CD14-positive monocyte (primary cell): ENCODE measurements around the gene HOXA5. TPM values are rescaled to one million over a fixed set of nuclear protein-coding genes. Genes with fewer than 3 reads are reported as not detected.

Experiments
- DNase-seq, 3 donors: peaks; one replicate each; pipeline ENCODE4 v3.0.0-alpha.2; 2011 to 2022
- H2AFZ ChIP-seq: 2 replicates; pipeline ENCODE4 v1.6.0; 2012; ENCODE audit warnings: mild to moderate bottlenecking, low read depth, low read length, inconsistent platforms; ENCODE audit not compliant: insufficient read depth, poor library complexity, severe bottlenecking
- H3K27ac ChIP-seq, 2 donors: 1 replicate in 1 of 2; 2 replicates in 1 of 2; pipeline ENCODE4 v1.5.1; 2012 to 2013; ENCODE audit warnings: low read length in 2 of 2, control low read depth in 1 of 2, inconsistent platforms in 1 of 2, low read depth in 1 of 2, mild to moderate bottlenecking in 1 of 2
- H3K27me3 ChIP-seq, 2 donors: one replicate each; pipeline versions ENCODE4 v1.6.0 to v1.6.1; 2011 to 2013; ENCODE audit warnings: low read length in 2 of 2; ENCODE audit not compliant: control insufficient read depth in 2 of 2, insufficient read depth in 2 of 2
- H3K36me3 ChIP-seq, 2 donors: replicated peaks in 1 of 2; 1 replicate in 1 of 2; 2 replicates in 1 of 2; pipeline versions ENCODE4 v1.5.1 to v1.6.1; 2012 to 2013; ENCODE audit warnings: low read length in 2 of 2, control low read depth in 1 of 2, inconsistent platforms in 1 of 2, mild to moderate bottlenecking in 1 of 2; ENCODE audit not compliant: insufficient read depth in 2 of 2, control insufficient read depth in 1 of 2
- H3K4me1 ChIP-seq, 2 donors: 1 replicate in 1 of 2; 2 replicates in 1 of 2; pipeline versions ENCODE4 v1.5.1 to v1.6.1; 2012 to 2013; ENCODE audit warnings: low read length in 2 of 2, control low read depth in 1 of 2, inconsistent platforms in 1 of 2, mild to moderate bottlenecking in 1 of 2, moderate library complexity in 1 of 2; ENCODE audit not compliant: insufficient read depth in 2 of 2, control insufficient read depth in 1 of 2
- H3K4me2 ChIP-seq: replicated peaks from 2 replicates; pipeline ENCODE3; 2012; ENCODE audit warnings: low read length, moderate library complexity, mild to moderate bottlenecking; ENCODE audit not compliant: poor library complexity, severe bottlenecking; ENCODE audit errors: extremely low read depth
- H3K4me3 ChIP-seq, 3 experiments: fragments of 200-600 bp in 1 of 3; sonication (generic) in 1 of 3; replicated peaks in 1 of 3; 1 replicate in 2 of 3; 2 replicates in 1 of 3; pipeline ENCODE4 v1.5.1; 2011 to 2013; ENCODE audit warnings: low read length in 3 of 3, mild to moderate bottlenecking in 3 of 3, control low read depth in 2 of 3, low read depth in 2 of 3, inconsistent platforms in 1 of 3, moderate library complexity in 1 of 3
- H3K79me2 ChIP-seq: 2 replicates; pipeline ENCODE4 v1.6.0; 2012; ENCODE audit warnings: mild to moderate bottlenecking, control low read depth, inconsistent platforms, low read length, moderate library complexity; ENCODE audit not compliant: insufficient read depth
- H3K9ac ChIP-seq: 2 replicates; pipeline ENCODE4 v1.6.0; 2017; ENCODE audit warnings: low read length, mild to moderate bottlenecking; ENCODE audit not compliant: insufficient read depth, poor library complexity, severe bottlenecking
- H3K9me3 ChIP-seq, 2 donors: replicated peaks in 1 of 2; 1 replicate in 1 of 2; 2 replicates in 1 of 2; pipeline versions ENCODE4 v1.5.1 to v1.6.1; 2012 to 2013; ENCODE audit warnings: low read length in 2 of 2, control low read depth in 1 of 2; ENCODE audit not compliant: control insufficient read depth in 1 of 2, insufficient read depth in 1 of 2
- H4K20me1 ChIP-seq: 2 replicates; pipeline ENCODE4 v1.6.0; 2012; ENCODE audit warnings: mild to moderate bottlenecking, low read length, control low read depth, moderate library complexity; ENCODE audit not compliant: insufficient read depth
- H3K27ac Mint-ChIP-seq, 7 donors: one replicate each; pipeline ENCODE4 v1.8.0; 2020; ENCODE audit warnings: mild to moderate bottlenecking in 7 of 7, mixed read lengths in 7 of 7, moderate library complexity in 6 of 7, inconsistent platforms in 2 of 7
- H3K27me3 Mint-ChIP-seq, 3 donors: one replicate each; pipeline ENCODE4 v1.8.0; 2021 to 2022; ENCODE audit warnings: low read depth in 3 of 3, mild to moderate bottlenecking in 3 of 3, mixed read lengths in 3 of 3, moderate library complexity in 3 of 3, inconsistent platforms in 1 of 3
- H3K36me3 Mint-ChIP-seq, 2 donors: one replicate each; pipeline ENCODE4 v1.8.0; 2020; ENCODE audit warnings: mixed read lengths in 2 of 2, inconsistent platforms in 1 of 2, mild to moderate bottlenecking in 1 of 2
- H3K4me1 Mint-ChIP-seq: one replicate; pipeline ENCODE4 v1.8.0; 2020; ENCODE audit warnings: mild to moderate bottlenecking, mixed read lengths
- H3K4me3 Mint-ChIP-seq, 2 donors: one replicate each; pipeline ENCODE4 v1.8.0; 2020; ENCODE audit warnings: mild to moderate bottlenecking in 2 of 2, mixed read lengths in 2 of 2, moderate library complexity in 1 of 2
- H3K9me3 Mint-ChIP-seq, 7 donors: one replicate each; pipeline ENCODE4 v1.8.0; 2020 to 2022; ENCODE audit warnings: mixed read lengths in 7 of 7, mild to moderate bottlenecking in 6 of 7, moderate library complexity in 6 of 7, inconsistent platforms in 2 of 7
- WGBS: methylation state at CpG from one replicate; pipeline ENCODE4 v1.1.5; 2013; ENCODE audit warnings: missing lambda C conversion rate; ENCODE audit not compliant: insufficient coverage; 5-methylcytosine and 5-hydroxymethylcytosine counted together
- intact Hi-C, 2 donors: fragments of 100-400 bp; cut with micrococcal nuclease; formaldehyde crosslinking; loops; one replicate each; pipeline versions ENCODE4 v1.15.0 to v1.15.1; 2023
- polyA plus RNA-seq, 3 donors: library from polyadenylated mRNA; depleted of rRNA in 1 of 3; unstranded in 2 of 3; stranded (reverse) in 1 of 3; fragments of 300-500 nt in 2 of 3; fragments of >200 nt in 1 of 3; fragmentation: Illumina TruSeq in 2 of 3; gene quantifications; 1 replicate in 2 of 3; 2 replicates in 1 of 3; pipeline ENCODE4 v1.2.3, GENCODE V29; 2012 to 2021
- TF ChIP-seq, protein P1 (sequence below): fragments of 200-600 bp; IDR thresholded peaks from one replicate; pipeline ENCODE4 v1.8.0; 2022; ENCODE audit warnings: antibody characterized with exemption, mild to moderate bottlenecking

The HOXA5 gene
- polyA plus RNA-seq, 3 donors: 0.85 to 3.0 (median 1.8) TPM

DNA sequence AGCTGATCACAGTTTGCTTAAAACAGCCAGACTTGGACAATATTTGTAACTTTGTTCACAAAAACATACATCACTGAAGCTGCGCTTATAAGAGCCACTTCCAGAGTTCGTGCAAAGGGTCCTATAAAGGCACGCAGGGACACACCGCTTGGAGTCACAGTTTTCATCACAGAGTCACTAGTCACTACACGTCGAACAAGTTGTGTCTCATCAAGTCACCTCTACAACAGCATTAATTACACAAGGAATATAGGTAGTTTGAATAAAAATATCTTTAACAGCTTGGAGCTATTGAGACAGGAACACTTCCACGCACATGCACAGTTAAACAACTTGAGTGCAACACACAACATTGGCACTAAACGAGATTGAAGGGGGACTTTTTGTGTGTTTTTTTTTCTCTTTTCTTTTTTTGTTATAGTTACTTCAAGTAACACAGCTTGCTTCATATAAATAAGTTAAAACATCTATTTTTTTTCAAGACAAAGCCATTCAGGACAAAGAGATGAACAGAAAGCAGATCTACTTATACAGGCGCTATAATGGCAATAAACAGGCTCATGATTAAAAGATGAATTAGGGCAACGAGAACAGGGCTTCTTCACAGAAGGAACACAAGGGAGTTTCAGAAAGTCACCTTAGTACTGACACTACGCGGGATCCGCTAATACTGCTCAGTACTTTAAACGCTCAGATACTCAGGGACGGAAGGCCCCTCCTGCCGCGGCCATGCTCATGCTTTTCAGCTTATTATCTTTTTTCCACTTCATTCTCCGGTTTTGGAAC is 2.2 kb downstream of the HOXA5 start:
- H3K4me1 Mint-ChIP-seq: peaks cover 13% of the 10 kb centered on the region
- peaks cover 14 to 51% of the 10 kb centered on the region in 2 donors for H3K27me3 ChIP-seq

DNA sequence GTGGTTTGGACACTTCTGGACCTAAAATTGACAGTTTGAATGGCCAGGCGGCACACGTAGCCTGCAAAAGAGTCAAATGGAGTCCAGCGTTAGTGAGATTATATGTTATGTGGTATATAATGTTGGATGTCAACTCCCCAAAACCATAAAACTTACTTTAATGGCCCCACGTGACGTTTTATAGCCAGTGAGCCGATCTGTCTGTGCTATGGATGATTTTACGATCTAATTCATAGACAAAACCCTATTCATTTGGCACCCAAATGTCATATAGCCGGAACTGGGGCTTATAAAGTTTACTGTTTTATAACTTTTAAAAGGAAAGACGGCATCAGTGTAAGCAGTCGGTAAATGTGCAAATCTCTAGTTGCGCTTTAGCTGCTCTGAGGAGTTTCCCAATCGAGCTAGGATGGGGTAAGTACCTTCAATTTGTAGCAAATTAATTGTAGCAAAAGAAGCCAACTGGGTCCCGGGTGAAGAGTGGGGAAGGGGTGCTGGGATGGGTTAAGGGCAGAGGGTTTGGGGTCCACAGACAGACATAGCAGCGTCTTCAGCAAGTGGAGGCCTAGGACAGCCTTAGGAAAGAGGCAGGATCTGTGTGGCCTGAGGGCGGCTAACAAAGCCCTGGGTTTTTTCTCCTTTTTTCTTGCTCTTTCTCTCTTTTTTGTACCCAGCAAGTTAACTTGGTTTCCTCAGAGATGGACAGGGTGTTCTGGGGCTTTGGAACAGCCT is 3.2 kb downstream of the HOXA5 start:
- peaks cover 24% of the 10 kb centered on the region for H3K4me1 Mint-ChIP-seq
- no peak overlapping the region for H3K4me3 ChIP-seq
- H4K20me1 ChIP-seq: no peaks in the 10 kb centered on the region
- TF ChIP-seq, protein P1, sequence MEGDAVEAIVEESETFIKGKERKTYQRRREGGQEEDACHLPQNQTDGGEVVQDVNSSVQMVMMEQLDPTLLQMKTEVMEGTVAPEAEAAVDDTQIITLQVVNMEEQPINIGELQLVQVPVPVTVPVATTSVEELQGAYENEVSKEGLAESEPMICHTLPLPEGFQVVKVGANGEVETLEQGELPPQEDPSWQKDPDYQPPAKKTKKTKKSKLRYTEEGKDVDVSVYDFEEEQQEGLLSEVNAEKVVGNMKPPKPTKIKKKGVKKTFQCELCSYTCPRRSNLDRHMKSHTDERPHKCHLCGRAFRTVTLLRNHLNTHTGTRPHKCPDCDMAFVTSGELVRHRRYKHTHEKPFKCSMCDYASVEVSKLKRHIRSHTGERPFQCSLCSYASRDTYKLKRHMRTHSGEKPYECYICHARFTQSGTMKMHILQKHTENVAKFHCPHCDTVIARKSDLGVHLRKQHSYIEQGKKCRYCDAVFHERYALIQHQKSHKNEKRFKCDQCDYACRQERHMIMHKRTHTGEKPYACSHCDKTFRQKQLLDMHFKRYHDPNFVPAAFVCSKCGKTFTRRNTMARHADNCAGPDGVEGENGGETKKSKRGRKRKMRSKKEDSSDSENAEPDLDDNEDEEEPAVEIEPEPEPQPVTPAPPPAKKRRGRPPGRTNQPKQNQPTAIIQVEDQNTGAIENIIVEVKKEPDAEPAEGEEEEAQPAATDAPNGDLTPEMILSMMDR: no peak
- intact Hi-C loops: loop anchor here in 1 of 2 donors (5.0 kb wide), 1 partner anchor 278 kb away; the partner anchor contains the start of gene SKAP2
- peaks cover 12 to 50% of the 10 kb centered on the region in 2 donors for H3K27me3 ChIP-seq
- no peak overlapping the region for H3K4me3 Mint-ChIP-seq
- H3K9me3 ChIP-seq: peaks cover 4 to 16% of the 10 kb centered on the region in 2 donors
- no peak overlapping the region for H3K27ac ChIP-seq
- H3K27ac Mint-ChIP-seq: no peak overlapping the region
- WGBS: 93% methylated on average over 6 of the region's 15 CpGs
- peaks cover 10 to 16% of the 10 kb centered on the region in 2 donors for H3K4me1 ChIP-seq
- H3K9ac ChIP-seq: no peak overlapping the region
- H3K79me2 ChIP-seq: no peaks in the 10 kb centered on the region
- no peak overlapping the region for H3K4me2 ChIP-seq
- no peak for DNase-seq
- H3K36me3 Mint-ChIP-seq: peaks cover 0 to 2% of the 10 kb centered on the region in 2 donors
- H3K27me3 Mint-ChIP-seq: peaks cover 26 to 50% (median 33%) of the 10 kb centered on the region in 3 donors
- peaks cover 6 to 29% (median 19%) of the 10 kb centered on the region in 7 donors for H3K9me3 Mint-ChIP-seq
- H3K36me3 ChIP-seq: no peaks in the 10 kb centered on the region
- H2AFZ ChIP-seq: no peak overlapping the region

More for the DNA sequence above, 2.2 kb downstream of the HOXA5 start:
- Mint-ChIP-seq H3K36me3 (no peaks in the 10 kb centered on the region), H3K9me3 (peaks cover 13 to 39% (median 26%) of the 10 kb centered on the region in 7 donors), H3K4me3 (peak overlapping the region; percentile 81 to 88), H3K27me3 (peaks cover 31 to 57% (median 41%) of the 10 kb centered on the region in 3 donors), H3K27ac (no peak overlapping the region)
- intact Hi-C loops: loop anchor here in 1 of 2 donors (5.0 kb wide), 1 partner anchor 279 kb away; the partner anchor contains the start of gene SKAP2
- no peaks in the 10 kb centered on the region for H3K36me3 ChIP-seq
- DNase-seq: no peak
- H3K9ac ChIP-seq: no peak overlapping the region
- peak overlapping the region in 1 of 3 experiments; percentile 70 for H3K4me3 ChIP-seq
- H3K27ac ChIP-seq: no peak overlapping the region
- WGBS: 96% methylated on average over 13 of the region's 18 CpGs
- no peaks in the 10 kb centered on the region for H4K20me1 ChIP-seq
- peaks cover 6 to 22% of the 10 kb centered on the region in 2 donors for H3K9me3 ChIP-seq
- H3K79me2 ChIP-seq: no peaks in the 10 kb centered on the region
- TF ChIP-seq, protein P1: no peak
- H2AFZ ChIP-seq: no peak overlapping the region
- peaks cover 6 to 8% of the 10 kb centered on the region in 2 donors for H3K4me1 ChIP-seq
- H3K4me2 ChIP-seq: no peak overlapping the region
